Activated T-cell treated with anti-CD3 and anti-CD28 coated beads for 1 hour (primary cell): ENCODE results near the gene EPHA6.

Experiments used
- DNase-seq: peaks from one replicate; pipeline ENCODE4 v3.0.0-alpha.2; 2020; ENCODE audit warnings: low read depth

Gene EPHA6

DNA sequence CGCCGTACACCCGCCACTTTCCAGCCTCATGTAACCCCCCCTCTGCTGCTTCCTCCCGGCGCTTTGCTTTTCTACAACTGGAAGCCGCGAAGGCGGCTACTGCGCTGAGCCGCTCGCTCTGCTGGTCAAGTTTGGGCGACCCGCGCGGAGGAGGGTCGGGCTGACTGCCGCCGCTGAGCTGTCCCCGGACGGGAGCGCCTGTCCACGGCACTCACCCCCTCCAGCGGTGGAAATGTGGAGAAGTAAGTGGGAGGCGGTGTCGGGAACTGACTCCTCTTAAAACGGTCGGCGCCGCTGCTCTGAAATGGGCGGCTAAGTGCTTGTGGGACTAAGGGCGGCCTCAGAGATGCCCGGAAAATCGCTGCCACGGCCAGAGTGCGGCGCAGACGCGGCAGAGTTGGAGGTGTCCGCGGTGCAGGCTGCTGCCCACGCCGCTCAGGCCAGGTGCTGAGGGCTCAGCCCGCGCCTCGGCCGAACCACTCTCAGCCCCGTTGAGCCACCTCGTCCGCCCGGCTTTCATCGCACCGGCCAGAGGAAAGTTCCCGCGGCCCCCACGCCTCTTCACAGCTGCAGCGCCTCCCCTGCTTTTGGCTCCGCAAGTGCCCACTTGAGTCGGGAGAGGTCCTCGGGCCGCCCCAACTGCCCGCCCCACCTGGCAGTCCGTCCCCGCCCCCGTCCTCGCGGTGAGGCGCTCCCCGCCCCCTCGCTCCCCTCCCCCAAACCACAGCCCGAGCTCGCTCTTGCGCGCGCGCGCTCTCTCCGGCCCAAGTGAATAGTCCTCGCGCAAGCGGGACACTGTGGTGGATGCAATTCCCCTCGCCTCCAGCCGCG is at the start of gene EPHA6:
Gene EPHA6, plus strand, starts transcription at position 775 of the 831 bp plus-strand sequence.
- no peak for DNase-seq

DNA sequence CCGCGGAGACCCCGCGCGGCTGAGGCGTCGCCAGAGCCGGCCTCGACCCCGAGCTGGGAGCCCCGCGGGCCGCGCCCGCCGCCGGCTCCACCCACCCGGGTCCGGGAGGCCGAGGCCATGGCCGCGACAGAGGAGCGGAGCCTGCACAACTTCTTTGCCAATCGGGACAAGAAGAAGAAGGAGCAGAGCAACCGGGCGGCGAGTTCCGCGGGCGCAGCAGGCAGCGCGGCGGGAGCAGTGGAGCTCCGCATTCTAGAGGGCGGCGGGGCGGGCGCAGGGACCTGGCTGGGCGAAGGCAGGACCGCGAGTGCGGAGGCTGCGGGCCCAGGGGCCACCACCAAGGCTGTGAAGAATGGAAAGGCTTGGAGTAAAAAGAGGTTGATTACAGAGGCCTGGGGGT is 37.6 kb upstream of the EPHA6 start:
- no peak for DNase-seq

DNA sequence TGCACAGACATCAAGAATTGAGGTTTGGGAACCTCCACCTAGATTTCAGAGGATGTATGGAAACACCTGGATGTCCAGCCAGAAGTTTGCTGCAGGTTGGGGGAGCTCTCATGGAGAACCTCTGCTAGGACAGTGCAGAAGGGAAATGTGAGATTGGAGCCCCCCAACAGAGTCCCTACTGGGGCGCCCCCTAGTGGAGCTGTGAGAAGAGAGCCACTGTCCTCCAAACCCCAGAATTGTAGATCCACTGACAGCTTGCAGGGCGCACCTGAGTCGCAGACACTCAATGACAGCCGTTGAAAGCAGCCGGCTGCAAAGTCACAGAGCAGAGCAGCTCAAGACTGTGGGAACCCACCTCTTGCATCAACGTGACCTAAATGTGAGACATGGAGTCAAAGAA is 34.6 kb upstream of the EPHA6 start:
- no peak for DNase-seq

DNA sequence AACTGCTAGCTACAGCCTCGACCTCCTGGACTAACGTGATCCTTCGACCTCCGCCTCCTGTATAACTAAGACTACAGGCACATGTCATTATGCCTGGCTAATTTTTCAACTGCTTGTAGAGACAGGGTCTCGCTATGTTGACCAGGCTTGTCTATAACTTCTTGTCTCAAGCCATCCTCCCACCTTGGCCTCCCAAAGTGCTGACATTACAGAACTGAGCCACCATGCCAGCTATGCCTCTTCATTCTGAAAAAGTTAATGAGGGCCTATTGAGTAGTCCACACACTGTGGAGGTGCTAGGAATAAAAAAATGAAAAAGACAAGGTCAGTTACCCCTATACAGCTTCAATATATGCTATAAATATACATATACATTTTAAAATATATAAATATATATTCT is 18.3 kb upstream of the EPHA6 start:
- no peak for DNase-seq

DNA sequence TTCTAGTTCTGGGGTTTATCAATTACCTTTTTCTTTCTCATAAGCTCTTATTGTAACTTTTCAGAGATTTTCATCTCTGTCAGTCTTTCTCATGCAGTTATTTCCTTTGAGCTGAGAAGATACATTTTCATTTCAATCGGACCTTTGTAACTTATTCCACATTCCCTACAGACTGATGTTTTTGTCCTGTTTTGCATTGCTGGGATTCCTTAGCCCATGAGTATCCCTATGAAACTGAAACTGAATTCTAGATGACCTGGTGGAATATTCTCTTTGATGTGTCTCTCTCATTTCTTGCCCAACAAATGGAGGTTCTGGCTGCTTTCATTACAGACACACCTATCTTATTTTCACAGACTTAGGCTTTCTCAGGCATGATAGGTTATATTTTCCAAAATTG is 10.5 kb upstream of the EPHA6 start:
- no peak for DNase-seq

DNA sequence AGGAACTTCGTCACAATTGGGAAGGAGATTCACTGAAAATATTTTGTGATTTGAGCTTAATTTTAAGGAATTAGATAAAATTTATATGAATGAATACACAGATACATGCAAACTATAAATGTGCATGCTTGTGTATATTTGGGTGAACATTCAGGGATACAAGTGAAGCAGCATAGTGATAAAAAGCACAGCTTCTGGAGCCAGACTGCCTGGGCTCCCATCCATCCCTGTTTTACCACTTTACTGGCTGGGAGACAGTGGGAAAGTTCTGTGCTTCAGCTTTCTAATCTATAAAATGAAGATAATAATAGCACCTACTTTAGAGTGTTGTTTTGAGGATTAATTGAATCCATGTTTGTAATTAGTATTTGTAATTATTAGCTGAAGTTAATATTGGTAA is 8.1 kb upstream of the EPHA6 start:
- DNase-seq, result no peak

DNA sequence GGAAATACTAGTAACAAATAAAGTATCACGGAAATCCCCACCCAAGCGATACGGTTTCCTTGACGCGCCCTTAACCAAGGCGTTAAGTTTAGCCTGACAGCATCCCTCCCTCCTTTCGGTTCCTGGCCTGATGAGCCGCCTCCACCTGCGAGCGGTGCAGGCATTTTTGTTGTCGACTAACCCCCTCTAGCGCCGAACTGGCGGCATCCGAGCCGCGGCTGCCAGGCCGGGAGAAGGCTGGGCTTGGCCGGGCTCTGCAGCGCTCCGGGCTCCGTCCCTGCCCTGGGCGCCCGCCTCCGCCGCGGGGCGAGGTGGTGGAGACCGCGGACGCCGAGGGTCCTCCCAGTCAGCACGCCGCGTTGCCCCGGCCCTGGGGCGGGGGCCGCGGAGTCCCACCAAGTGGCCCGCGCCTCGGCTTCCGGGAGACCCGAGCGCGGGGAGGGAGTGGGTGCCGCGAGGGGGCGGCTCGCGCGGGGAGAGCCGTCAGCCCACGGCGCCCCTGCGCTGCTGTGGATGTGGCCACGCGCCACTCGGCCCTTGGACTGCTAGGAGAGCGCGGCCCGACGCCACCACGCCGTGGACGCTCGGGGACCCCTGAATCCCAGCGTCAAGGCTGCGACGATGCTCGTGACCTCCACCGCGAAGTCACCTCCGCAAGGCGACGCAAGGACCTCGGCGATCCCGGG is 1.1 kb upstream of the EPHA6 start:
- DNase-seq, result no peak

DNA sequence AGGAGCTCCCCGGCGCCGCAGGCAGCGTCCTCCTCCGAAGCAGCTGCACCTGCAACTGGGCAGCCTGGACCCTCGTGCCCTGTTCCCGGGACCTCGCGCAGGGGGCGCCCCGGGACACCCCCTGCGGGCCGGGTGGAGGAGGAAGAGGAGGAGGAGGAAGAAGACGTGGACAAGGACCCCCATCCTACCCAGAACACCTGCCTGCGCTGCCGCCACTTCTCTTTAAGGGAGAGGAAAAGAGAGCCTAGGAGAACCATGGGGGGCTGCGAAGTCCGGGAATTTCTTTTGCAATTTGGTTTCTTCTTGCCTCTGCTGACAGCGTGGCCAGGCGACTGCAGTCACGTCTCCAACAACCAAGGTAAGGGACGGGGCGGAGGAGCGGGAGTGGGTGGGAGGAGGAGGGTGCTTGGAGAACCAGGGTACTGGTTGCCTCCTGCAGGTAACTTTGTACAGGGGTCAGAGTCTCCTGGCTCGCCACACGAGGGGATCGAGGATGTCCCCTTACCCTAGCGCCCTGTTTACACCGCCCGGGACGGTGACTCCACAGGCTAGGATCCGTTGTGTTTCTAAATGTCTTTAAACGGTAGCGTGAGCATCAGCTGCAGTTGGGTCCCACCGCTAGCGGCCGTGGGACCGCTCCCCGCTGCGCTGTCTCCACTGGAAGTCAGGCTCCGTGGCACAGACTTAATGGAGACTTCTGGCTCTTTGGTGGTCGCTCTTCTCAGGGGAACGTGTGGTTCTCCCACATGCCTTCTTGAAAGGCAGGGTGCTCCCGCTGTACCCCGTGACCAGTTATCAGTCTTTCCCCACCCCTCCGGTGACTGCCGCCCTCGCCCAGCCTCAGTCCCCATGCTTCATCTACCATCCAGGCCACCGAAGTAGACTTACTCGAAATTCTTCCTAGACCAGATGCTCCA is 515 bp downstream of the EPHA6 start:
- no peak for DNase-seq

DNA sequence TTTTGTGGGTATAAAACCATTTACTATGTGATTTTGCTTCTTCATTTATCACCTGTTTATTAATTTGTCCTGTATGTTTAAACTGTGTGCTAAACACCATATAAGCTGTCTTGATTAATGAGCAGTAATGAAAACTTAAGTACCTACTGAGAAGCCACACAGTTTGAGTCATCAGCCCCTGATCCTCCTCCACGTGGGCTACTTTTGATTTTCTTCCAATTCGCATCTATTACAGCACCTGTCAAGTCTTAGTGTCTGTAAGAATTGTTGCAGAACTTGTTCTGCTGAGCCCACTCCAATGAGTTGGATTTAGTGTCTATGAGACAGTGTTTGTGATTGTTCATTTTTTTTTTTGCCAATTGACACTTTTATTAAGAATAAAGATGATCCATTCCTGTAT is 16.8 kb downstream of the EPHA6 start:
- no peak for DNase-seq

DNA sequence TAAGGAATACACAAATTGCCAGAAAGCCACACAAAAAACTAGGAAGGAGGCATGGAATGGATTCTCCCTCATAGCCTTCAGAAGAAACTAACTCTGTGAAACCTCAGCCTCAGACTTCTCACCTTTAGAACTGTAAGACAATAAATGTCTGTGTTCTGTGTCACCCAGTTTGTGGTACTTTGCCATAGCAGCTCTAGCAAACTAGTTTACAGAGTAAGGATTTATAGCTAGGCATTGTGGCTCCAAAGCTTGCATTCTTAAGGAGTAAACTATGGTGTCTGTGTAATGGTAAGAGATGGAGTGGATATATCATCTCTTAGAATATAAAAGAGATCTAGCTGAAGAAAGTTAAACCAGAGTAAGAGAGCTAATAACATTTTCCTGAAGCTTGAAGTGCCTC is 18.9 kb downstream of the EPHA6 start:
- DNase-seq, result no peak

DNA sequence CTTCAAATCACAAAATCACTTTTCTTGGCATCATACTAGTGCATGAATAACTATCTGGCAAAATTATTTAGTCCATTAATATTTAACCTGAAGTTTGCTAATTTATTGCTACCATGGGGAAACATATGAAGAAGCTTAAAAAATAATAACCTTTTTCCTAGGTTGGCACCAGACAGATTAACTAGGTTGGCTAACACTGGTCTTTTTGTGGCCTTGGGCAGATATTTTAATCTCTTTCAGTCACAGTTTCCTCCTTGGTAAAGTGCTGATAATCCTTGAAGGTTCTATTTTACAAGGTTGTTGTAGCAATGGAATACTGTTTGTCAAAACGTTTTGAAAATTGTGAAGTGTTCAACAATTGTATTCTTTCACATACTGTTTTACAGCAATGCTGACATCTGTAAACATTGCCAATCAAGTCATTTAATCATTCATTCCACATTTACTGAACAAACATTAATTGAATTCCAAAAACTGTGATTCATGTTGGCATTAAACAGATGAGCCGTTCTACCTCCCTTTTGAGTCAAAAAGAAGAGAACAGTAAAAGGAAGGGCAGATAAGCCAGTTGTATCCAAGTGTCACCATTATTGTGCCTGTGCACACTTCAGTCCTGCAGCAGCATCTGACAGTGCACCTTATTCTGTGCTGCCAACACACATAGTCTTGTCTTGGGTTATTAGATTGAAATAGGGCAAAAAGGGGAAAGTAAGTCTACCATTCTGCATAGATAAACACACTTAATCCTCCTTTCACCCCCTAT is 21.9 kb downstream of the EPHA6 start:
- DNase-seq, result no peak

DNA sequence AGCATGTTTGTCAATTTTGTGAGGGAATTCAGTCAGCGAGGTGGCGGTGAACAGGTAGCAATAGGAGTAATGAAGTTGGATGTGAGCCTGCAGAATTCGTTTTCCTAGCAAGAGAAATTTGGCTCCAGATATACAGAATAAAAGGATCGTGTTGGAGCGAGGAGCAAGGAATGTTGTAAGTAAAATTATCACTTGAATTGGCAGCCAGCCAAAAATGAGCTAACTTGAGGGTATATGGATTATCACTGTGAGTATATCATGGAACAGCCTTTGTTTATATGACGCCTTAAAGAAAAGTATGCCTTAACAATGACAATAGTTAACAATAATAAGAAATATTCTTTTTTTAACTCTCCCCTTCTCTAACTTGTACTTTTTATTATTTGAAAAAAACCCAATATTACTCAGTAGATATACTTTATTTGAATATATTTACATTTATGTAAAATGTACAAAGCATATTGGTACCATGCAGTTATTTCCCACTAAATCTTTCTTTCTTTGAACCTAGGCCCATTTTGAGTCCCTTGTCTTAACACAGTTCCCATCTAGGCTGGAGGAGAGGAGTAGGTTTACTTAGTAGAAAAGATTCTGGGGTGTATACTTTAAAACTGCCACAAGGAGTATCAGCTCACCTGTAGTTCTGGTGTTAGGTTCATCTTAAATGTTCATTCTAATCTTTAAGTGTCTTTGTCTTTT is 29.3 kb downstream of the EPHA6 start:
- no peak for DNase-seq

DNA sequence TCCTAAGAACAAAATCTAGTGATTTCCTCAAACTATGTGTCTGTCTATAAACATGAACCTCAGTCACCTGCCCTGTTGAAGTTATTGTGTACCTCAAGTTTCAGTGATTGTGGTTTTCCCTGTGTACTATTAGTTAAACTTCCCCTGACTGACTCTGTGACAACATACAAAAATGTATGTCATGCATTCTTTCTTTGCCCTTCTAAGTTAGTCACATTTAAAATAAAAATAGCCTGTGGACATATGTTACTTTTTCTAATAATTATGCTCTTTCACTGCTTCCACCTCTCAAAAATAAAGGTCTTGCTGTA is 29.8 kb downstream of the EPHA6 start:
- DNase-seq, result no peak

DNA sequence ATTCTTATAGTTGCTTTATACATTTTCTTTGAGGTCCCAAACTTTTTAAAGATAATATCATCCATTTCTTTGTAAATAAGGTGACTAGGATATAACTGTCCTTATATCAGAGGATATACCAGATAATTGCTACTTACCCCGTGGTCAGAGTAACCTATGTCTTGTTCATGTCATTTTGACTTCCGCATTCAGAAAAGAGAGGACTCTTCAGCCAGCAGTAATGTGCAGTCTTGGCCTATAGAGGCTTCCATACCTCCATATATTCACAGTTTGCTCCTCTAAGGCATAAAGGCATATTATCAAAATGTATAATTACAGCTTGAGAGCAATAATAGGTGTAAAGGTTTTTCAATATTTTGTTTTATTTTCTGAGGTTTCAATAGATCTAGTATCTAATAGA is 38.5 kb downstream of the EPHA6 start:
- DNase-seq, result no peak

DNA sequence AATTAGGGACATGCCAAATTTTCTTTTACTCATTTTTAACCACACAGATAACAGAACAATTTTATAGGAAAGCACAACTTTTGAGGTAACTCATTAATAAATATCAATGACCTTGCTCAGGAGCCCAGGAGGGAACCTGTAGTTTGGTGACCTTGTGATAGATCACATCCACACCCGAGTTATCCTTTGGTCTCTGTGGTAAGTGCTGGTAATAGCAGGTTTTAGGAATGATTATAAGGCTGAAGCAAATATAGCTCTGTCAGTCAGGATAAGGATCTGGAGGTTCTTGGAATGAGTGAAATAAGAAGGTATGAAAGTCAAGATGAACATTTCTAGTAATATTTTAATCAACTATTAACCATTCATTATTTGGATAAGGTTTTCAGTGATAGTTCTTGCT is 46.5 kb downstream of the EPHA6 start:
- no peak for DNase-seq

DNA sequence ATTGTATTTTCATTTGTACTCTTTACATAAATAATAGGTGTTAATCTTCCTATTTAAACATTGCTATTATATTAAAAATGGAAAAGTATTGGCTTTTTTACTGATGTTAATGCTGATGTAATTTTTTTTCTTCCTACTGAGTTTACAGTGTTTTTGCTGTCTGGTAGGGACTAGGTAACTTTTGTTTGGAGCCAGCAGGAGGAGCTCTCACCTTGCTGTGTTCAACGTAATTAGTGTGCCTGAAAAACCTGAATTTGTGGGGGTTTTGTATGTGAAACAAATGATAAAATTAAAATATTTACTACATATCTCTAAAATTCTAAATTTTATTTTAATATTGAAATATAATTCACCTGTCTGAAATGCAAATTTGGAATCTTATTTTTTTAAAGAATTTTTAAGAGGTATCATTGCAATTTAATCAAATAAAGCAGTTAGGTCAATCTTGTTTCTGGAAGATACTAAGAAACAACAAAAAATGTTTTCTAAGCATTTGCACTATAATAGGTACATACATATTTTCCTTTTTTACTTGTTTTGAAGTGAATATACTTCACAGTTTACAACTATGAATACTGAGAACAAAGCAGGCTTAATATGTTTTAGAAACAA is 48.8 kb downstream of the EPHA6 start:
- no peak for DNase-seq

DNA sequence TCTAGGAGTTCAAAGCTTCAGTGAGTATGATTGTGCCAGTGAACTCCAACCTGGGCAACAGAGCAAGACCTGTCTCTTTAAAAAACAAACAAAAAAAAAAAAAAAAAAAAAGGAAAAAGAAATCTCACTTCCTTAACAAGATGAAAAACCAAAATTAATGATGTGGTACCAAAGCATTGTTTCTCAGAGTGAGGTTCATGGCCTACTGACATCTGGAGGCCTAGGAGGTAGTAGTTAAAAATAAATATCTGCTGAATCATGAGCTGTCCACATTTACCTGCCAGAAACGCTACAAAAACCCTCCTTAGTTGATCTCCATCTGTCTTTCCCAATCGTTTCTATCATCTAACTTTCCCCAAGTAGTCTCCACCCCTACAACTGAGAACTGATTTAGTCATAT is 51.2 kb downstream of the EPHA6 start:
- DNase-seq, result no peak

DNA sequence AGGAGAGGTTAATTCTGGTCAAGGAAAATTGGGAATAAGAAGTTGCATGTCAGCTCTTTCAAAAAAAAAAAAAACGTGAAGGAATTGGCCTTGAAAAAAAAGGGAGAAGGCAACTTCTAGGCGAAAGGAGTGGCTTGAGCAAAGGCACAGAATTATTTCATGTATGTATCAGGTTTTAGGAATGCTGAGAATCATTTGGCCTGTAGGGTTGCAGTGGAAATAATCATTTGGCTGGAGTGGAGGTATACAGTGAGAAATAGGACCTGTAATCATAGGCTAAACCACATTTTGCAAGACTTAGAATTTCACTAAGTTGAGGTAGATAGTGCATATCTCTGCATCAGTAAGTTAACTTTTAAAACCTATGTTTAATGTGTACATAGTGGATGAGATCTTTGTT is 54.9 kb downstream of the EPHA6 start:
- no peak for DNase-seq

DNA sequence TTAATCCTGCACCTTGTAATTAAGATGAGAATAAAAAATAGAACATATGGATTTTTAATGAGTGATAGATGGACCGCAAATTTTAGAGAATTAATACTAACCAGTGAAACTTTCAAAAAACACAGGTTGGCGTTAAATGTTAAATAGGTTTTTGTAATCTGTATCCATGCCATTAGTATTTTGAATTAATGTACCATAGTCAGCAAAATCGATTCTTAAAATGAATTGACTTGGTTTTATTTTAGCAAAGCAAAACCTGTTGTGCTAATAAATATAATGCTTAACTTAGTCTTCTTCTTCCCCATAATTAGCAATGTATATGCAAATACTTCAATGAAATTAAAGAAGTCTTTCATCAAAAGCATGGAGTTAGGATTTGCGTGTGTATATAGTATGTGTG is 63.1 kb downstream of the EPHA6 start:
- DNase-seq, result no peak

DNA sequence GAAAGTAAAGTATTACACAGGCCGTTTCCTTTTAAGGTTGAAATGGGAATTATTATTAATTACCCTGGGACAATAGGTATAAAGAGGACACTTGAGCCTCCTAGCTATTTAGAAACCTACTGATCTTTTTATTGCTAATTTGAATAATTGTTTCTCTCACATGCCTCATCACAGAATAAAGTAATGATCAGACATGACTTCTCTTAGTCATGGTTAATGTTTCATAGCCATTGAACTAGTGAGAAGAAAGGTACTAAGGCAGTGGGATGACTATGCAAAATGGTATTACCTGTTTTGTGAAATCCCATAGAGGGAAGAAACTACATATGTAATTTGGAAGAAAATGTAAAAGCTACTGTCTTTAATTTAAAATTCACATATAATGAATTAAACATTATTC is 85.6 kb downstream of the EPHA6 start:
- DNase-seq, result no peak

DNA sequence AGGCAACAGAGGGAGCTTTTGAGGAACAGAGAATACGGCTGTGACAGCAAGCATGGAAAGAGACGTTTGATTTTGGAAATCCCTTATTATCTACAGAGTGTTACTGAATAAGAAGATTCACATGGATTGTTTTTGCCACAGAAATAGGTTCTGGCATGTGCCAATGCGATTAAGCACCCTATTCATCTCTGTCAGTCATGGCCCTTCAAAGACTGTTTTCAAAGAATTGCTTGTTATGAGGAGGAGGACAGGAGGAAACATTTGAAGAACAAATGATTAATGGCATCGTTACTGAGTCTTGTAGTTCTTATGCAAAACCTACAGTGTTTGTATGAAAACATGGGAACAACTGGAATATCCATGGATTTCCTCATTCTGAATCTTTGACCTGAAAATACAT is 86.2 kb downstream of the EPHA6 start:
- DNase-seq, result no peak
